HG03103 (cell line): ENCODE measurements around the gene MYO7A.

Source experiments
- ATAC-seq: cut with Tn5 transposase; IDR thresholded peaks from one replicate; pipeline ENCODE4 v1.9.1; 2021; ENCODE audit warnings: low read depth; ENCODE audit not compliant: unreplicated experiment

Gene MYO7A

GRCh38 chr11:77252555-77253270, 124.7 kb downstream of the MYO7A start:
- ATAC-seq: no peak

DNA sequence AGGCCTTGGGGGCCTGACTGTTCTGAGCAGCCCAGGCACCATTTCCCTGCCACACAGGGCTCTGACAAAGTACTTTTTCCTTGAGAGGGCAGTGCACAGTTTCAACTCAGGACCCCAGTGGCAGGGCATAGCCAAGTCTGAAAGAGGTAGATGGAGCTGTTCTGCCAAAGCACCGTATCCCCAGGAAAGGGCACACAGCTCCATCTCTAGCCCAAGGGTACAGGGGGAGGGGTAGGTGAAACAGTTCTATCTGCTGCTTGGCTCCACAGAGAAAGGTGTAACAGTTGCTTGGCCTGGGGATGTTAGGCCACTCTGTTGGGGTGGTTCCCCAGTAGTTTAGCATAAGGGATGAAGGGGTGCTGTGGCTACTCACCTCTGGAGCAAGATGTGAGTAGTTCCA, 125.6 kb downstream of the MYO7A start:
- no peak for ATAC-seq

DNA sequence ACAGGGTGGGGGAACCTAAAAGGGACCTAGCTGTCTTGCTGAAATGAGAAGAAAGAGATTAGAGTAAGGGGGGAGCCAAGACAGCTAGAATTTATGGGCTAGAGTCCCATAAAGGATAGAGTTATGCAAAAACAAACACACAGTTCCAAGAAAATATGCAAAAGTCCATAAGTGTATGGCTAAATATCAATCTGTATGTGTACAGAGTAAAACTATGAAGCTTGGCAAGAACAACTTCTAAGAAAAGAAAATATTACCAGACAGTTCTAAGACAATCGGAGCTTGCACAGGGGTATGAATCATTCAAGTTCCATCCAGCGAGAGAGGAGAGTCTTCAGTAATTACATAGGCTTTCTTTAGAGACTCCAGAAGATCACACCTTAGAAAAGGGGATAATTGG, 131.6 kb downstream of the MYO7A start:
- ATAC-seq: no peak

GRCh38 chr11:77262803-77263202, 134.8 kb downstream of the MYO7A start:
- ATAC-seq: no peak
